SK-N-SH (cell line): ENCODE measurements around the gene GP1BA. TPM values are rescaled to one million over a fixed set of nuclear protein-coding genes. Genes with fewer than 3 reads are reported as not detected.

Experiments used
- CTCF ChIA-PET: fragments of 300-600, 350-600 bp; formaldehyde crosslinking; extraction: SDS; loops from one replicate; lab custom pipeline; 2021; lab: Yijun Ruan, JAX
- POLR2A ChIA-PET: fragments of 350-600 bp; sonication (Branson Sonifier 250); formaldehyde crosslinking; extraction: SDS; loops from one replicate; lab custom pipeline; 2020; ENCODE audit warnings: antibody characterized with exemption, inconsistent platforms; lab: Yijun Ruan, JAX
- DNase-seq: peaks from one replicate; pipeline ENCODE4 v3.0.0; 2012
- H2AFZ ChIP-seq: fragments of 200-600 bp; sonication (generic); 2 replicates; pipeline ENCODE4 v1.8.1; 2016; ENCODE audit warnings: antibody characterized with exemption, mild to moderate bottlenecking, low read depth
- H3F3A ChIP-seq: fragments of 200-600 bp; sonication (generic); replicated peaks from 2 replicates; pipeline ENCODE3; 2016; ENCODE audit warnings: antibody characterized with exemption, mild to moderate bottlenecking; ENCODE audit not compliant: insufficient read depth
- H3K27ac ChIP-seq, 2 experiments: fragments of 200-500 bp in 1 of 2; fragments of 200-600 bp in 1 of 2; sonication (Bioruptor generic) in 1 of 2; sonication (generic), shearing (Covaris generic) in 1 of 2; 2 replicates each; pipeline versions ENCODE4 v1.5.1 to v1.6.1; 2014 to 2016; ENCODE audit warnings: low read depth in 2 of 2, inconsistent platforms in 1 of 2, low read length in 1 of 2, mild to moderate bottlenecking in 1 of 2, mixed read lengths in 1 of 2
- H3K27me3 ChIP-seq: fragments of 200-600 bp; sonication (generic), shearing (Covaris generic); 2 replicates; pipeline ENCODE4 v1.6.1; 2016; ENCODE audit warnings: mixed run types; ENCODE audit not compliant: insufficient read depth
- H3K36me3 ChIP-seq, 2 experiments: fragments of 200-500 bp in 1 of 2; fragments of 200-600 bp in 1 of 2; sonication (Bioruptor generic) in 1 of 2; sonication (generic) in 1 of 2; replicated peaks in 1 of 2; 2 replicates each; pipeline versions ENCODE3 to v1.5.1; 2014 to 2016; ENCODE audit warnings: low read length in 1 of 2, mild to moderate bottlenecking in 1 of 2; ENCODE audit not compliant: insufficient read depth in 2 of 2, control insufficient read depth in 1 of 2
- H3K4me1 ChIP-seq, 2 experiments: fragments of 200-500 bp in 1 of 2; fragments of 200-600 bp in 1 of 2; sonication (Bioruptor generic) in 1 of 2; sonication (generic), shearing (Covaris generic) in 1 of 2; 2 replicates each; pipeline versions ENCODE4 v1.5.1 to v1.6.1; 2014 to 2016; ENCODE audit warnings: low read depth in 1 of 2, low read length in 1 of 2, mixed run types in 1 of 2; ENCODE audit not compliant: insufficient read depth in 2 of 2, control insufficient read depth in 1 of 2
- H3K4me2 ChIP-seq: fragments of 200-600 bp; sonication (generic), shearing (Covaris generic); 2 replicates; pipeline ENCODE4 v1.6.1; 2017; ENCODE audit warnings: mixed run types
- H3K4me3 ChIP-seq, 2 experiments: fragments of 200-500 bp in 1 of 2; fragments of 200-600 bp in 1 of 2; sonication (Bioruptor generic) in 1 of 2; sonication (generic), shearing (Covaris generic) in 1 of 2; 2 replicates each; pipeline versions ENCODE4 v1.5.1 to v1.8.1; 2014 to 2016; ENCODE audit warnings: low read depth in 2 of 2, inconsistent platforms in 1 of 2, low read length in 1 of 2, mild to moderate bottlenecking in 1 of 2, mixed read lengths in 1 of 2, moderate library complexity in 1 of 2
- H3K79me2 ChIP-seq: fragments of 200-600 bp; sonication (generic); 2 replicates; pipeline ENCODE4 v1.8.1; 2017; ENCODE audit warnings: mild to moderate bottlenecking; ENCODE audit not compliant: insufficient read depth
- H3K9ac ChIP-seq: fragments of 200-600 bp; sonication (generic); 2 replicates; pipeline ENCODE4 v1.6.1; 2017; ENCODE audit warnings: mixed run types
- H3K9me2 ChIP-seq: fragments of 200-600 bp; sonication (generic); 2 replicates; pipeline ENCODE4 v1.6.1; 2017; ENCODE audit warnings: mixed run types
- H3K9me3 ChIP-seq: fragments of 200-600 bp; sonication (generic); 2 replicates; pipeline ENCODE4 v1.6.1; 2017; ENCODE audit warnings: mixed run types, mild to moderate bottlenecking, moderate library complexity
- H4K20me1 ChIP-seq: fragments of 200-600 bp; sonication (generic); 2 replicates; pipeline ENCODE4 v1.6.1; 2017; ENCODE audit warnings: mild to moderate bottlenecking, mixed run types; ENCODE audit not compliant: insufficient read depth
- CTCF ChIP-seq: fragments of 200-600 bp; sonication (generic); IDR thresholded peaks from 2 replicates; pipeline ENCODE4 v1.6.1; 2017; ENCODE audit warnings: antibody characterized with exemption, mild to moderate bottlenecking, moderate library complexity
- FOXM1 ChIP-seq: IDR thresholded peaks from 2 replicates; pipeline ENCODE4 v1.4.0; 2012; ENCODE audit warnings: low read depth, mild to moderate bottlenecking
- REST ChIP-seq: IDR thresholded peaks from 2 replicates; pipeline ENCODE4 v1.6.1; 2012; ENCODE audit warnings: mild to moderate bottlenecking, low read depth, low read length, moderate library complexity
- SIN3A ChIP-seq: IDR thresholded peaks from 2 replicates; pipeline ENCODE4 v1.6.1; 2012; ENCODE audit warnings: low read depth, mild to moderate bottlenecking, low read length, moderate library complexity, borderline replicate concordance
- TAF1 ChIP-seq: IDR thresholded peaks from 2 replicates; pipeline ENCODE4 v1.6.1; 2012; ENCODE audit warnings: low read depth, mild to moderate bottlenecking, low read length, moderate library complexity, borderline replicate concordance
- TCF12 ChIP-seq: IDR thresholded peaks from 2 replicates; pipeline ENCODE4 v1.4.0; 2012
- USF1 ChIP-seq: IDR thresholded peaks from 2 replicates; pipeline ENCODE4 v1.4.0; 2012; ENCODE audit warnings: low read depth, borderline replicate concordance
- WGBS: methylation state at CpG from one replicate; pipeline ENCODE4 v1.1.6; 2017; ENCODE audit warnings: low lambda C conversion rate; 5-methylcytosine and 5-hydroxymethylcytosine counted together
- polyA plus RNA-seq, 3 experiments: library from polyadenylated mRNA; depleted of rRNA; stranded (reverse); fragments of >200 nt; gene quantifications; 2 replicates each; pipeline ENCODE4 v1.2.3, GENCODE V29; 2012
- TF ChIP-seq, protein P1 (sequence below): fragments of 150-350 bp; IDR thresholded peaks from 2 replicates; pipeline ENCODE4 v1.6.1; 2016; ENCODE audit warnings: mild to moderate bottlenecking, low read depth, low read length

Gene GP1BA
- polyA plus RNA-seq, 1 of the 3 experiments (the other 2 are of a cell fraction) = not detected

GRCh38 chr17:4935650-4936049, 3.6 kb downstream of the GP1BA start:
- H2AFZ ChIP-seq = no peak overlapping the region
- ChIA-PET POLR2A (no interaction called here), CTCF (interaction anchor here (1.7 to 2.3 kb wide), 3 partner anchors 11 to 27 kb away, joined by 5 to 11 read pairs (median 10); no protein-coding TSS in a partner anchor)
- TF ChIP-seq CTCF = no peak
- peaks cover 5% of the 10 kb centered on the region for H3F3A ChIP-seq
- H3K4me2 ChIP-seq = no peak overlapping the region
- no peak overlapping the region for H3K9ac ChIP-seq
- peaks cover 7 to 22% of the 10 kb centered on the region in 2 experiments; a peak in 2 of 4 replicates for H3K4me1 ChIP-seq
- DNase-seq = no peak
- no peaks in the 10 kb centered on the region for H3K27me3 ChIP-seq
- no peaks in the 10 kb centered on the region for H3K9me3 ChIP-seq
- no peaks in the 10 kb centered on the region for H4K20me1 ChIP-seq
- H3K4me3 ChIP-seq = no peak overlapping the region
- H3K27ac ChIP-seq = no peak overlapping the region
- H3K36me3 ChIP-seq = peaks cover 15 to 16% of the 10 kb centered on the region in 2 experiments
- peaks cover 19% of the 10 kb centered on the region; the same call in 1 of the 2 replicates for H3K79me2 ChIP-seq
- no peaks in the 10 kb centered on the region for H3K9me2 ChIP-seq

- TF ChIP-seq FOXM1 (no peak), SIN3A (no peak)
- TF ChIP-seq, all 33 proteins: peak for 0
- H3K79me2 ChIP-seq = peaks cover 27% of the 10 kb centered on the region
- no peak for DNase-seq
- no peak overlapping the region for H2AFZ ChIP-seq
- no peak overlapping the region for H3K4me2 ChIP-seq
- ChIA-PET CTCF (interaction anchor here (1.7 to 2.3 kb wide), 2 partner anchors 12 to 27 kb away, joined by 5 to 11 read pairs; no protein-coding TSS in a partner anchor), POLR2A (interaction anchor here (0.6 kb wide), 1 partner anchor 58 kb away, joined by 4 read pairs; no protein-coding TSS in a partner anchor)
- H4K20me1 ChIP-seq = no peaks in the 10 kb centered on the region
- H3K9me2 ChIP-seq = no peaks in the 10 kb centered on the region
- H3K4me1 ChIP-seq = peaks cover 10 to 28% of the 10 kb centered on the region in 2 experiments; a peak in 2 of 4 replicates
- H3K9ac ChIP-seq = no peak overlapping the region
- H3K9me3 ChIP-seq = no peaks in the 10 kb centered on the region
- H3K36me3 ChIP-seq = peaks cover 11 to 16% of the 10 kb centered on the region in 2 experiments
- H3K27me3 ChIP-seq = no peaks in the 10 kb centered on the region
- no peak overlapping the region for H3K27ac ChIP-seq
- H3F3A ChIP-seq = peaks cover 12% of the 10 kb centered on the region
- 100% methylated on average over 3 of the region's 3 CpGs for WGBS
- H3K4me3 ChIP-seq = no peak overlapping the region
These were observed 4.4 kb downstream of the GP1BA start for GRCh38 chr17:4936436-4936835.

DNA sequence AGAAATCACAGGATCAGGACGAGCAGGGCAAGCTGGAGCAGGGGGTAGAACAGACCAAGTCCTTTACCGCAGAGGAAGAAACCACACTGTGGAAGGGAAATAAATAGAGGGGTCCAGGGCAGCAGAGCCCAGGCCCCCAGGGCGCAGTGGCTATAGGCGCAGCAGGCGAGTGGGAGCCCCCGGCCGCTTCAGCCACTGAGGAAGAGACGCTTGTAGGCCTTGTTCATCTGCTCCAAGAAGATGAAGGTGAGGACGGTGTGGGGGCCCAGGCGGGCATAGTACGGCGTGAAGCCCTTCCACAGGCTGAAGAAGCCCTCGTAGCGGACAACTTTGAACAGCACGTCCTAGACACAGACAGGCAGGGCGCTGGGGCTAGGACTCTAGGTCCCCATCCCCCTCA, 5.5 kb downstream of the GP1BA start:
- H3K4me3 ChIP-seq = no peak overlapping the region
- H3K4me1 ChIP-seq = peaks cover 13 to 29% of the 10 kb centered on the region in 2 experiments; a peak in 2 of 4 replicates
- no peak overlapping the region for H3K27ac ChIP-seq
- CTCF ChIA-PET = interaction anchor here (2.3 kb wide), 1 partner anchor 28 kb away, joined by 11 read pairs; no protein-coding TSS in a partner anchor
- no peak overlapping the region; the same call in 1 of the 2 replicates for H3K4me2 ChIP-seq
- WGBS = 97% methylated on average over 15 of the region's 16 CpGs
- DNase-seq = no peak
- no peak overlapping the region for H3K9ac ChIP-seq
- no peaks in the 10 kb centered on the region for H3K27me3 ChIP-seq
- H2AFZ ChIP-seq = no peak overlapping the region
- no peaks in the 10 kb centered on the region for H4K20me1 ChIP-seq
- POLR2A ChIA-PET = no interaction called here
- no peaks in the 10 kb centered on the region for H3K9me3 ChIP-seq
- H3K9me2 ChIP-seq = no peaks in the 10 kb centered on the region
- H3K36me3 ChIP-seq = peaks cover 14 to 16% of the 10 kb centered on the region in 2 experiments
- H3F3A ChIP-seq = peaks cover 23% of the 10 kb centered on the region
- peaks cover 38% of the 10 kb centered on the region for H3K79me2 ChIP-seq
- no peak for TF ChIP-seq SIN3A
- no peak for TF ChIP-seq CTCF
- TF ChIP-seq, protein P1, sequence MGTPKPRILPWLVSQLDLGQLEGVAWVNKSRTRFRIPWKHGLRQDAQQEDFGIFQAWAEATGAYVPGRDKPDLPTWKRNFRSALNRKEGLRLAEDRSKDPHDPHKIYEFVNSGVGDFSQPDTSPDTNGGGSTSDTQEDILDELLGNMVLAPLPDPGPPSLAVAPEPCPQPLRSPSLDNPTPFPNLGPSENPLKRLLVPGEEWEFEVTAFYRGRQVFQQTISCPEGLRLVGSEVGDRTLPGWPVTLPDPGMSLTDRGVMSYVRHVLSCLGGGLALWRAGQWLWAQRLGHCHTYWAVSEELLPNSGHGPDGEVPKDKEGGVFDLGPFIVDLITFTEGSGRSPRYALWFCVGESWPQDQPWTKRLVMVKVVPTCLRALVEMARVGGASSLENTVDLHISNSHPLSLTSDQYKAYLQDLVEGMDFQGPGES = no peak
- no peak for TF ChIP-seq USF1
- no peak for TF ChIP-seq TCF12
- TF ChIP-seq TAF1 = no peak
- no peak for TF ChIP-seq REST
